Skin epidermis (tissue), 12 donors: ENCODE results near the gene AKT2.
A peak's percentile ranks its signal among the peaks of the same experiment; 100 is the strongest.

ENCODE experiments used
- H3K27ac ChIP-seq, 21 experiments: fragments of 200-600 bp; sonication (generic) in 11 of 21; one replicate each; pipeline ENCODE4 v1.5.0; 2020; ENCODE audit warnings: mild to moderate bottlenecking in 3 of 21, inconsistent platforms in 2 of 21, moderate library complexity in 2 of 21
- H3K4me3 ChIP-seq, 7 experiments: fragments of 200-600 bp; sonication (generic) in 2 of 7; one replicate each; pipeline ENCODE4 v1.5.0; 2020; ENCODE audit warnings: inconsistent platforms in 2 of 7, mild to moderate bottlenecking in 2 of 7, moderate library complexity in 1 of 7

The AKT2 gene

DNA sequence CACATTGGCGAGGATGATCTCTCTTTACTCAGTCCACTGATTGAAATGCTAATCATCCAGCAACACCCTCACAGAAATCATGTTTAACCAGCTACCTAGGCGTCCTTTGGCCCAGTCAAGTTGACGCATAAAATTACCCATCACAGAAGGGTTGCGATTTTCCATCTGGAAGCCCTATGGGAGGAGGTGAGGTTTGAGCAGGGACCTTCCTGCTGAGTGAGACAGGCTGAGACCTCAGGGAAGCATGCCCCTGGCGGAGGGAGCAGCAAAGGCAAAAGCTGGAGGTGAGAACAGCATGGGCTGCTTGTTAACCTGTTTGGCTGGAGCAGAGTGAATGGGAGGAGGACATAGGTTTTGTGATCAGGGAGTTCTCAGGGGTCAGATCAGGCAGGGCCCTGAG is 74.3 kb downstream of the AKT2 start:
- H3K27ac ChIP-seq: no peak overlapping the region
- H3K4me3 ChIP-seq: no peak overlapping the region

DNA sequence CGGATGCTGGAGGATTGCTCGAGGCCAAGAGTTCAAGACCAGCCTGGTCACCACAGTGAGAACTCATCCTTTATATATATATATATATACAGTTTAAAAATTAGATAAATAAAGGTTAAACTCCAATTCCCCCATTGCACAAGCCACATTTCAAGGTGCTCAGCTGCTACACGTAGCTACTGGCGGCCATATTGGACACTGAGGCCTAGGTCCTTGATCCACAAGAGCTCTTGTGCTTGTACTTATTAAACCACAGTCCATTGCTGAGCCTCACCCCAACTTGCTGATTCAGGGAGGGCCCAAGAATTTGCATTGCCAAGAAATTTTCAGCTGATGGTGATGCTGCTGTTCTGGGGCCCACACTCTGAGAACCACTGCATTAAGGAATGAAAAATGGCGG is 76.5 kb downstream of the AKT2 start:
- Histone ChIP-seq H3K4me3 (no peak overlapping the region), H3K27ac (no peak overlapping the region)

DNA sequence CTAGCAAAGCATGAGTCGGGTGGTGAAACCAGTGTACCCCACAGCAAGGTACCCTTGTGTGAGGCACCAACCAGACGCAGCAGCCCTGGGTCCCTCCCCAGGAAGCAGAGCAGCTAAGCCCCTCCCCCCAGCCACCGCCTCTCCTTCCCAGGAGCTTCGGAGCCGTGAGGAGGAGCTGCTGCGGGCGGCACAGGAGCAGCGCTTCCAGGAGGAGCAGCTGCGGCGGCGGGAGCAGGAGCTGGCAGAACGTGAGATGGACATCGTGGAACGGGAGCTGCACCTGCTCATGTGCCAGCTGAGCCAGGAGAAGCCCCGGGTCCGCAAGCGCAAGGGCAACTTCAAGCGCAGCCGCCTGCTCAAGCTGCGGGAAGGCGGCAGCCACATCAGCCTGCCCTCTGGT is 79.4 kb downstream of the AKT2 start:
- Histone ChIP-seq H3K4me3 (no peak overlapping the region), H3K27ac (no peak overlapping the region)

DNA sequence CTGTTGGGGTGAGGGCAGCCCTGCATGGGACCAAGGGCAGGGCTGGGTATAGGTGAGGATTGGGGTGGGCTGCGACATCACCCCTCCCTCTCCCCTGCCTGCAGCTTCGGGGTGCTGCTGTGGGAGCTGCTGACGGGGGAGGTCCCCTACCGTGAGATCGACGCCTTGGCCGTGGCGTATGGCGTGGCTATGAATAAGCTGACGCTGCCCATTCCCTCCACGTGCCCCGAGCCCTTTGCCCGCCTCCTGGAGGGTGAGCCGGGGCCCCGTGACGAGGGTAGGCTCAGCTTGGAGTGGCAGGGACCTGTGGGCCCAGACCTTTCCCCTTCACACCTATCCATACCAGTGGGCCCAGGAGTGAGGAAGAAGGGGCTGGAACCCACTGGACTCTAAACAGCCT is 80.8 kb downstream of the AKT2 start:
- H3K4me3 ChIP-seq: no peak overlapping the region
- no peak overlapping the region for H3K27ac ChIP-seq

DNA sequence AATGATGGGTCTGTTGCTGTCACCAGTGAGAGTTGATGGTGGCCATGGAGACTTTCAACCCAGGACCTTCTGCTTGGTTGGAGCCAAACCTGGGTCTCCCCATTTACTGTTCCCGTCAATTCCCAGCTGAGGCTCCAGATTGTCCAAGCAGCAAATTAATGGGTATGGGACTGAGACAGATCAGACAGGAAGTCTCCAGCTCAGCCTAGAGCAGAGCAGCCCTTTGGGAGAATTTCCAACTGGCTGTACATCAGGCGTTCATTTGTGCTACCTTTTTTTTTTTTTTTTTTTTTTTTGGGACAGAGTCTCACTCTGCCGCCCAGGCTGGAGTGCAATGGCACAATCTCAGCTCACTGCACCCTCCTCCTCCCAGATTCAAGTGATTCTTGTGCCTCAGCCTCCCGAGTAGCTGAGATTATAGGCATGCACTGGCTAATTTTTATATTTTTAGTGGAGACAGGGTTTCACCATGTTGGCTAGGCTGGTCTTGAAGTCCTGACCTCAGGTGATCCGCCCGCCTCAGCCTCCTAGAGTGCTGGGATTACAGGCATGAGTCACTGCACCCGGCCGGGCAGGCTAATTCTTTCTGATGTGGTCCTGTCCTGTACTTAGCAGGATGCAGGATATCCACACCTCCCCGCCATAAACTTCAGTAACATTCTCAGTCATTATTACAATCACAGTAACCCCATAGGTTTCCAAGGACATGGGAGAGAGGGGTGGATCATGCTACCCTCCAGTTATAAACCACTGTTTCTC is 84.6 kb downstream of the AKT2 start:
- Histone ChIP-seq H3K27ac (no peak overlapping the region), H3K4me3 (no peak overlapping the region)

DNA sequence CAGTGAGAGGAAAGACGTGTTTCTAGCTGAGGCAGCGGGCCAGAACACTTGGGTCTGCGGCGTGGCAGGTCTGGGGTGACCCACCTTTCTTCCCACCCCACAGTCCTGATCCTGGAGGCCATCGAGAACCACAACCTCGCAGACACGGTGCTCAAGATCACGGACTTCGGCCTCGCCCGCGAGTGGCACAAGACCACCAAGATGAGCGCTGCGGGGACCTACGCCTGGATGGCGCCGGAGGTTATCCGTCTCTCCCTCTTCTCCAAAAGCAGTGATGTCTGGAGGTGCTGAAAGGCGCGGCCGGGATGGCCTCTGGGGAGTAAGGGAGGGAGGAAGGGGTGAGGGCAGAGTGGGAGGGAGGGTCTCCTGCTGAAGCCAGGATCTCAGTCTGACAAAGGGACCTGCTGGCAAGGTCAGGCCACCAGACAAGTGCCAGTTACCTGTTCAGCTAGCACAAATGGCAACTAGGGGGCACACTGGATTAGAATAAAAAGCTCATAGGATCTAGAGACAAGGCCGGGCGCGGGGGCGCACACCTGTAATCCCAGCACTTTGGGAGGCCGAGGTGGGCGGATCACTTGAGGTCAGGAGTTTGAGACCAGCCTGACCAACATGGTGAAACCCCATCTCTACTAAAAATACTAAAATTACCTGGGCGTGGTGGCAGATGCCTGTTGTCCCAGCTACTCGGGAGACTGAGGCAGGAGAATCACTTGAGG is 86.7 kb downstream of the AKT2 start:
- Histone ChIP-seq H3K27ac (no peak overlapping the region), H3K4me3 (no peak overlapping the region)

DNA sequence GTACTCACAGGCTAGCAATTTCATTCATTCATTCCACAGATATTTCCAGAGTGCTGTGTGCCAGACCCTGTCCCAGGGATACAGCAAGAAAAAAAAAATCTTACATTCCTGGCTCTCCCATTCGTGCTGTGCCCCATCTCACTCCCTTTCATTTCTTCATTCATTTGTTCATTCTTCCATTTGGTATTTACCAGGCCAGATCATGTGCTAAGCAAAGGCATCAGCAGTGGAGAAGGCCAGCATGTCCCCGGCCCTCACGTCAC is 91.6 kb downstream of the AKT2 start:
- no peak overlapping the region for H3K27ac ChIP-seq
- H3K4me3 ChIP-seq: no peak overlapping the region

DNA sequence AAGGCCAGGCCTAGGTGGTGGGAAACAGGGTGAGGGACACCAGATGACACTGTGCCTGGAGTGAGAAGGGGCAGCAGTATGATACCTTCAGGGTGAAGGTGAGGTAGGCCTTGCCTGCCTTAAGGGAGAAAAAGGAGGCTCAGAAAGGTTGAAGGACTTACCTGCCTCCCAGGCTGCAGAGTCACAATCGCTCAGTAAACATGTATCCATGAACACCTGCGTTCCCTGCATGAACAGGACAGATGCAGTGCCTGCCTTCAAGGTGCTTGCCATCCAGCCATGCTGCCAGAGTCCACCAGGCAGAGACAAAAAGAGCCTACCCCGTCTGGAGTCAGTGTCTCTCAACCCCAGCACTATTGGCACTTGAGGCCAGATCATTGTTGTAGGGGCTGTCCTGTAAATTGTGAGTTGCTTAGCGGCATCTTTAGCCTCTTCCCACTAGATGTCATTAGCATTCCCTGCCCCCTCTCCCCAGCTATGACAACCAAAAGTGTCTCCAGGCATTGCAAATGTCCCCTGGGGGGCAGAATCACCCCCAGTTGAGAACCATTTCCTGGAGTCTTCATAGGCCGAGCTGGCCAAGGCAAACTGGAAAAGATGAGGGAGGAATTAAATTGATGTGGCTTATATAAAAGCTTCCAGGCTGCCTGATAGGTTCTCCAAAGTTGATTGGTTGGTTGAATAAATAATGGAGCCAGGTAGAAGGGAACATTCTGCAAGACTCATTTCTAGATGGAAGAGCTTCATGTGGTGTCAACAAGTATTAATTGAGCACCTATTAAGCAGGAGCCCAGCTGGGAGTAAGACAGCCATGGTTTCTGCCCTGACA is 92.2 kb downstream of the AKT2 start:
- H3K27ac ChIP-seq: no peak overlapping the region
- H3K4me3 ChIP-seq: no peak overlapping the region

DNA sequence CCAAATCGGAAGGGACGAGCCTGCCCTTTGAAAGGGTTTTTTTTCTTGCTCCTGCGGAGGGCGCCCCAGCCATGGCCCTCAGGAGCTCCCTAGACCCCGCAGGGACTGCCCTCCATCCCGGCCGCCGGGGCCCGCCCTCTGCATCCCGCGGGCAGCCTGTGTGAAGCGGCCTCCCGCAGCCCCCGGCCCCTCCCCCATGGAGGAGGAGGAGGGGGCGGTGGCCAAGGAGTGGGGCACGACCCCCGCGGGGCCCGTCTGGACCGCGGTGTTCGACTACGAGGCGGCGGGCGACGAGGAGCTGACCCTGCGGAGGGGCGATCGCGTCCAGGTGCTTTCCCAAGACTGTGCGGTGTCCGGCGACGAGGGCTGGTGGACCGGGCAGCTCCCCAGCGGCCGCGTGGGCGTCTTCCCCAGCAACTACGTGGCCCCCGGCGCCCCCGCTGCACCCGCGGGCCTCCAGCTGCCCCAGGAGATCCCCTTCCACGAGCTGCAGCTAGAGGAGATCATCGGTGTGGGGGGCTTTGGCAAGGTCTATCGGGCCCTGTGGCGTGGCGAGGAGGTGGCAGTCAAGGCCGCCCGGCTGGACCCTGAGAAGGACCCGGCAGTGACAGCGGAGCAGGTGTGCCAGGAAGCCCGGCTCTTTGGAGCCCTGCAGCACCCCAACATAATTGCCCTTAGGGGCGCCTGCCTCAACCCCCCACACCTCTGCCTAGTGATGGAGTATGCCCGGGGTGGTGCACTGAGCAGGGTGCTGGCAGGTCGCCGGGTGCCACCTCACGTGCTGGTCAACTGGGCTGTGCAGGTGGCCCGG is 93.1 kb downstream of the AKT2 start:
- peak overlapping the region in 18 of 21 experiments; percentile 33 to 98 (median 90) for H3K27ac ChIP-seq
- H3K4me3 ChIP-seq: peak overlapping the region; percentile 63 to 98 (median 94)

DNA sequence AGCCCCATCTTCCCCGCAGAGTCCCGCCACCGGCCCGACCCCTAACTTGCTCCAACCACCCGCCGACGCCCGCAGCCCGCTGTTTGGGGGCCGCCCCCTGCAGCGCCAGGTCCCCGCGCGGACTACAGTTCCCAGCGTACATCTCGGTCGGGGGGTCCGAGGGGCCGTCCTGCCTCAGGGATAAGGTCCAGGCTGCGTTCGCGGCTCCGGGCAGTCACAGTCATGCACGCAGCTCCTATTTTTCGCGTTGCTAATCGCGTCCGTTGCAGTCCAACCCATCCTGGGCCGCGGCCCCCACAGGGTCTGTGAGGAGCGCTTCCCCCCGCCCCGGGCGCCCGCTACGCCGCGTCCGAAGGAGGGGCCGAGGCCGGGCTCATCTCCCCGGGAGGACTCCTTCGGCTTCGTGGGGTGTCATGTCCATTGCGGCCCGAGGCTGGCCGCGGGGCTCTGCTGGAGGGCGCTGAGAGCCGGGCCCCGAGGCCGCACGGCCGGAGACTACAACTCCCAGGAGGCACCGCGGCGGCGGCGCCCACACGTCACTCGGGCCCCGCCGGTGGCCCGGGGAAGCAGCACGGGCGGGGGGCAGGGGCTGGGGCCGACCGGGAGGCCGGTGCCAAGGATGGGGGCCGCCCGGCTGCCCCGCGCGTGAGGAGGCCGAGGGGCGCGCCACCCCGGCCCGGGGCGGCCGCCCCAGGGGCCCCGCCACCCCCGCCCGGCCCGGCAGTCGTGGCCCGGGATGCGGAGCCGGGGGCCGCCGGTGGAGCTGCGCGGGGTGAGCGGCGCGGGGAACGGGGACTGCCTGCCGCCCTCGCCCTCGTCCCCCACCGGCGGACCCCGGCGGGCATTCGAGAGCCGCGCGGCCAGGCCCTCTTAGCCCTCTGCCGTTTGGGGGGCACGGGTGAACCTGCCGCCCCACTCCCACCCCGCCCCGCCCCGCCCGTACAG is 94.0 kb downstream of the AKT2 start, which contains the start of gene MAP3K10:
TSS of gene MAP3K10 (plus strand) at position 536 of the 945 bp plus-strand sequence. CDS start 606 bp downstream, outside the sequence.
- H3K4me3 ChIP-seq: peak within 1 kb of the TSS; percentile 63 to 98 (median 94)
- peak within 1 kb of the TSS; percentile 44 to 99 (median 95) for H3K27ac ChIP-seq

DNA sequence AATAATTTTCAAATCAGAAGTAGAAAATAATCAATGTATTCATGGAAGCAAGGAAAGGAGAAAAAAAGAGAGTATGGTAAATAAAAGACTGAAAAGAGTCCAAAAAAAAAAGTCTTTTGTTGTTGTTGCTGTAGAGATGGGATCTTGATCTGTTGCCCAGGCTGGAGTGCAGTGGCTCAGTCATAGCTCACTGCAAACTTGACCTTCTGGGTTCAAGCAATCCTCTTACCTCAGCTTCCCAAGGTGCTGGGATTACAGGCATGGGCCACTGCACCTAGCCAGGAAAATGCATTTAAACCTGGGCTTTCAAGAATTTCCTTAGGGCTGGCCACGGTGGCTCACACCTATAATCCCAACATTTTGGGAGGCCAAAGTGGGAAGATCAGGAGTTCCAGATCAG is 100.9 kb downstream of the AKT2 start:
- no peak overlapping the region for H3K4me3 ChIP-seq

More for the DNA sequence above, 100.9 kb downstream of the AKT2 start:
- no peak overlapping the region for H3K27ac ChIP-seq
